KOPT-K1 (cell line): ENCODE data around the gene ANAPC5.
"Not testable (repeated sequence)": the region's sequence is repeated elsewhere in the genome, so short reads cannot be mapped to it uniquely, and the experiment has no call there.

Source experiments
- H3K27ac ChIP-seq: fragments of 200-600 bp; sonication (generic); 2 replicates; pipeline ENCODE4 v1.5.1; 2016; ENCODE audit warnings: antibody characterized with exemption, mild to moderate bottlenecking, low read depth, low read length; ENCODE audit not compliant: poor library complexity, severe bottlenecking
- H3K36me3 ChIP-seq: fragments of 200-600 bp; sonication (generic); 2 replicates; pipeline ENCODE4 v1.5.1; 2017; ENCODE audit warnings: antibody characterized with exemption, mild to moderate bottlenecking, low read length, moderate library complexity; ENCODE audit not compliant: insufficient read depth
- H3K9me3 ChIP-seq: fragments of 200-600 bp; sonication (generic); 2 replicates; pipeline ENCODE4 v1.5.1; 2017; ENCODE audit warnings: antibody characterized with exemption, low read length, mild to moderate bottlenecking; ENCODE audit not compliant: insufficient read depth, poor library complexity, severe bottlenecking

The ANAPC5 gene

GRCh38 chr12:121288158-121288845, 63.9 kb downstream of the ANAPC5 start:
- Histone ChIP-seq H3K36me3 (peaks cover 60% of the 10 kb centered on the region), H3K9me3 (no peaks in the 10 kb centered on the region), H3K27ac (no peak overlapping the region)

- Histone ChIP-seq H3K9me3 (no peaks in the 10 kb centered on the region), H3K27ac (no peak overlapping the region), H3K36me3 (peaks cover 60% of the 10 kb centered on the region)
Observed at GRCh38 chr12:121287267-121287954, 64.8 kb downstream of the ANAPC5 start.

DNA sequence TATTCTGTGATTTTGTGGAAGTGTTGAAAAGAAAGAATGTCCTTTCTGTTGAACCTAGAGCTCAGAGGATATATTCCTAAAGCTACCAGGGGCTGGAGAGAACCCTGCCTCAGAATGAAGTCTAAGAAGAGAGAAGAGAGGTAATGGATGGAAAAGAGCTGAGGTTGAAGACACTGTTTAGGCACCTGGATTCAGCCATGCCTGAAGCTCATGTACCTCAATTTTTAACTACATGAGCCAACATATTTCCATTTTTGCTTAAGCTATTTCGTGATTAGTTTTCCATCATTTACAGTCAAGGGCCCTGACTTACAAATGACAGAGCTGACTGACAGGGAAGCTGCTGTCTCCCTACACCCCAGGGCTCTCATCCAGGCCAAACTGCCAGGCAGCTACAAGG, 66.4 kb downstream of the ANAPC5 start:
- Histone ChIP-seq H3K27ac (no peak overlapping the region), H3K36me3 (peaks cover 61% of the 10 kb centered on the region), H3K9me3 (no peaks in the 10 kb centered on the region)

DNA sequence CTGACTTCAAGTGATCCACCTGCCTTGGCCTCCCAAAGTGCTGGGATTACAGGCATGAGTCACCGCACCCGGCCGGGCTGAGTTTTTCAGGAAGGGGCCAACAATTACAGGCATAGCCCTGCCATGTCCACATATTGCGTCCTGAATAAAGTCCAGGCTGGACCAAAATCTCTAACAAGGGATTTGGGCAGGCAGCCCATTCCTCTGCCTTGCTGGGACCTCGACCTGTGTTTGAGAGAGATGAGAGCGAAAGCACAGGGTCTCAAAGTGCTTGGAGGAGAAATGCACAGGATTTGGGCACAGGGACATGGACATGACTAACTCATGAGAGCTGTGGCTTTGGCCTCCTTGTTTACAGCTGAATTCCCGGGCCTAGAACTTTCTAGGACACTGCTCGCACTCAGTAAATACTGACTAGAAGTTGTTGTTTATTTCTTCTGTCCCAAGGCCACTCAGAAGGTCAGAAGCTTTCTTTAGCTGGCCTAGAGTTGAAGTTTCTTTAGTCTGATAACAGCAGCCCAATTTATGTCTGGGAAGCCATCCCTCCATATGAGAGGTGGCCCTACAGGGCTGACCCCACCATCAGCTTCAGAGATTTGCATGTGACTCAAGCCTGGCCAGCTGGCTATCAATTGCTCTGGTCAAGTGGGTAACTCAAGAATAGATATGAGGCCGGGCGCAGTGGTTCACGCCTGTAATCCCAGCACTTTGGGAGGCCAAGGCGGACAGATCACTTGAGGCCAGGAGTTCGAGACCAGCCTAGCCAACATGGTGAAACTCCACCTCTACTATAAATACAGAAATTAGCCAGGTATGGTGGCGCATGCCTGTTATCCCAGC, 67.4 kb downstream of the ANAPC5 start:
- Histone ChIP-seq H3K27ac (no peak overlapping the region), H3K9me3 (no peaks in the 10 kb centered on the region), H3K36me3 (peaks cover 50% of the 10 kb centered on the region)

DNA sequence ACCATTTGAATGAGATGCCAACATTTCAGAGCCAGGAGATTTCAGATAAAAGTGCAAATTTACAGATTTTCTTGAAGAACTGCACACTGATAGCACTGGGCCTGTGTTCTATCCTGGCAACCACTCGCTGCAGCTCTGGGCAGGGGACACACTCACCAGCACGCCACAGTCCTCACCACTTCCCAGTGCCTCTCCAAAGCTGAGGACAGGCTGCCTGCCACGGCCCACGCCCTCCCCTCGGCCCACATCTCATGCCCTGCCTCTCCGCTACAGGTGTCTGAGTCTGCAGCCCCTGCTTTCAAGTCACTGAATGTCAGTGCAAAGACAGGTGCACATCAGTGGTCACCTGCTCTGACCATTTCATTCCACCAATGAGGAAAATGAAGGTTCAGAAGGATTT, 68.4 kb downstream of the ANAPC5 start:
- H3K27ac ChIP-seq = no peak overlapping the region
- no peaks in the 10 kb centered on the region for H3K9me3 ChIP-seq
- H3K36me3 ChIP-seq = peaks cover 54% of the 10 kb centered on the region

DNA sequence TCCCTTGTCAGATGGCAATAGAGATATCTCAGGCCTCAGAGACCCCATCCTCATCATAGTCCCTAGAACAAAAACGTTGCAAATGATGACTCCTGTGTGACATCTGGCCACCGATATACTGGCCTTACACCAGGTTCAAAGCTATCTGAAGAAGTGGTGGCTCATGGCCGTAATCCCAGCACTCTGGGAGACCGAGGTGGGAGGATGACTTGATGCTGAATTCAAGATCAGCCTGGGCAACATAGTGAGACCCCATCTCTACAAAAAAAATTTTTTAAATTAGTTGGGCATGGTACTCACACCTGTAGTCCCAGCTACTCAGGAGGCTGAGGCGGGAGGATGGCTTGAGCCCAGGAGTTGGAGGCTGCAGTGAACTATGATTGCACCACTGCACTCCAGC, 68.8 kb downstream of the ANAPC5 start:
- Histone ChIP-seq H3K36me3 (peaks cover 58% of the 10 kb centered on the region), H3K9me3 (no peaks in the 10 kb centered on the region), H3K27ac (no peak overlapping the region)

DNA sequence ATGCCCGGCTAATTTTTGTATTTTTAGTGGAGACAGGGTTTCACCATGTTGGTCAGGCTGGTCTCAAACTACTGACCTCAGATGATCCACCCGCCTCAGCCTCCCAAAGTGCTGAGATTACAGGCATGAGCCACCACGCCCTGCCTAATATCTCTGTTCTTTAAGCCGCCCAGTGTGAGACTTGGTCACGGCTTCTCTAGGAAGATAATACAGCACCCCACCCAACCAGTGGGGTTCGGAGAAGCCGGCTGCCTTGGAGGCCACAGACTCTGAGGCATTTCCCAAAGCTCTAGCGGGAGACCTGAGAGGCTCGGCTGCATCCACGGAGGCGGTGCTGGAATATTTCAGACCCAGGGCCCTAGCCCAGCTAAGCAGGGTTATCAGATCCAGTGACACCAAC, 69.3 kb downstream of the ANAPC5 start:
- not testable (repeated sequence) for H3K27ac ChIP-seq, H3K9me3 ChIP-seq
- H3K36me3 ChIP-seq = peaks cover 63% of the 10 kb centered on the region

DNA sequence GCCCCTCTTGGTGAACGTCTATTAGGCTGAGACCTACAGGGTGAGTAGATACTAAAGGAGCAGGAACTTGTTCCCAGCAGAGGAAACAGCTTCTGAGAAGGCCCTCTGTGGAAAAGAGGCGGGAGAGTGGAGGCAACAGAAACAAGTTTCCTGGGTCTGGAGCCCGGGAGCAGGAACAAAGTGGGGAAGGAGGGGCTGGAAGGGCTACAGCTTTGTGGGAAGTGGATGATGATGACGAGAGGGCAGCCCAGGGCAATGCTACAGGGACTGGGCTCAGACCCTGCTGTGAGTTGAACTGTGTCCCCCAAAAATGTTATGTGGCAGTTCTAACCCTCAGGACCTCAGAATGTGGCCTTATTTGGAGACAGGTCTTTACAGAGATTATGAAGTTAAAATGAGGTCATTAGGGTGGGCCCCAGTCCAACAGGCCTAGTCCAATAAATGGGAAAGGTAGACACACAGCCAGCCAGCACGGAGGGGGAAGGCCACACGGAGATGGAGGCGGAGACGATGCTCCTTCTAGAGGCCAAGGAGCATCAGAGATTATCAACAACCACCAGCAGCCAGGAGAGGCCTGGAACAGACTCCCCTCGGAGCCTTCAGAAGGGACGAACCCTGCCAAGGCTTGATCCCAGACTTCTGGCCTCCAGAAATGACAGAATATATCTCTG, 70.0 kb downstream of the ANAPC5 start:
- Histone ChIP-seq H3K27ac (no peak overlapping the region), H3K36me3 (peaks cover 70% of the 10 kb centered on the region), H3K9me3 (no peaks in the 10 kb centered on the region)

DNA sequence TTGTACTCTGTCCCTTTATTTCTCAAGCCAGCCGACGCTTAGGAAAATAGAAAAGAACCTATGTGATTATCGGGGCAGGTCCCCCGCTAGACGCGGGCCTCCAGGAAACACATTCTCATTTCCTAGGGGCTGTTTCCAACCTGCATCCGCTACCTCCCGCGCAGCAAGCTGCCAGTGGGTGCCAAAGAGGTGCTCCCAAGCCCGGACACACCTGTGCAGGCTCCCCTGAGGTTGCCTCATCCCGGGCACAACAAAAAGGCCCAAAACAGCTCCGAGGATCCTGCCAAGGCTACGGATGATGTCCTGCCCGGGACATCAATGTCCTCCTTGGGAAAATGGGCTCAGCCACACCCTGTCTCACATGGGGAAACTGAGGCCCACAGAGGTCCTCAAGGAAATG, 71.1 kb downstream of the ANAPC5 start:
- not testable (repeated sequence) for H3K27ac ChIP-seq, H3K9me3 ChIP-seq
- H3K36me3 ChIP-seq = peaks cover 75% of the 10 kb centered on the region

GRCh38 chr12:121280531-121280930, 71.7 kb downstream of the ANAPC5 start:
- H3K9me3 ChIP-seq, H3K27ac ChIP-seq: not testable (repeated sequence)
- H3K36me3 ChIP-seq = peaks cover 77% of the 10 kb centered on the region

GRCh38 chr12:121279507-121279915, 72.7 kb downstream of the ANAPC5 start:
- H3K27ac ChIP-seq = no peak overlapping the region

GRCh38 chr12:121279071-121279375, 73.2 kb downstream of the ANAPC5 start:
- Histone ChIP-seq H3K9me3 (no peaks in the 10 kb centered on the region), H3K27ac (no peak overlapping the region), H3K36me3 (peaks cover 78% of the 10 kb centered on the region)

More at GRCh38 chr12:121279507-121279915, 72.7 kb downstream of the ANAPC5 start:
- Histone ChIP-seq H3K36me3 (peaks cover 78% of the 10 kb centered on the region), H3K9me3 (no peaks in the 10 kb centered on the region)

DNA sequence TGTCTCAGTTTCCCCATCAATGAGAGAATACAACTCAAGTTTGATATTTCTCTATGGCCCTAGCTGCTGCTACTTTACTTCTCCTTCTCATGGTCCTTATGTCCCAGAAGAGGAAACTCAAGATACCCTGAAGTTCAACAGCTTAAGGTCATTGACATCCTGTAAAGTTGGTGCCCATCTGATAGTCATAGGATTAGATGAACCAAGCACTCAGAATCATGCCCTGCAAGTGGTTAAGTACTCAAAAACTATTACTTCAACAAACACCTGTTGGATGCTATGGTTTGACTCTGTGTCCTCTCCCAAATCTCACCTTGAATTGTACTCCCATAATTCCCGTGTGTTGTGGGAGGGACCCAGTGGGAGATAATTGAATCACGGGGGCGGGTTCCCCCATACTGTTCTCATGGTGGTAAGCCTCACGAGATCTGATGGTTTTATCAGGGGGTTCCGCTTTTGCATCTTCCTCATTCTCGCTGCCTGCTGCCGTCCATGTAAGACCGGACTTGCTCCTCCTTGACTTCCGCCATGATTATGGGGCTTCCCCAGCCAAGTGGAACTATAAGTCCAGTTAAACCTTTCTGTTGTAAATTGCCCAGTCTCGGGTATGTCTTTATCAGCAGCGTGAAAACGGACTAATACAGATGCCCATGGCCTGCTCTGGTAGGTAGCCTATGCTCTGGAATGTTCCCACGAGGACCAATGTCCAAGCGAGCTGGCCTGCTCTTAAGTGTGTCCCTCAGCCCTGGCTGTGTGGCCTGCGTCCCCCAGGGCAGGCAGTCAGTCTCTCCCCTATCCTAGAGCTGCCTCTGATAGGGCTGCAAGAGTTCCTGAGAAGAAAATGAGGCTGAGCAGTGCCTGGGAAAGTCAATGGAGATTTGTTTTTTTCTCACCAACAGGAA, 73.8 kb downstream of the ANAPC5 start:
- no peaks in the 10 kb centered on the region for H3K9me3 ChIP-seq
- H3K36me3 ChIP-seq = peaks cover 79% of the 10 kb centered on the region
- no peak overlapping the region for H3K27ac ChIP-seq

GRCh38 chr12:121277374-121277759, 74.8 kb downstream of the ANAPC5 start:
- H3K36me3 ChIP-seq = peaks cover 79% of the 10 kb centered on the region
- H3K9me3 ChIP-seq = no peaks in the 10 kb centered on the region
- no peak overlapping the region for H3K27ac ChIP-seq
